OCI-LY7 (cell line): ENCODE measurements around the gene PON1.

Experiments
- EZH2phosphoT487 ChIP-seq: fragments of 200-600 bp; sonication (generic); IDR thresholded peaks from 2 replicates; pipeline ENCODE4 v1.6.1; 2018; ENCODE audit warnings: low read depth, borderline replicate concordance, mild to moderate bottlenecking, mixed run types, antibody characterized with exemption, low read length, moderate library complexity, mixed read lengths
- TF ChIP-seq, protein P1 (sequence below): fragments of 200-600 bp; sonication (generic); conservative IDR thresholded peaks from 2 replicates; pipeline ENCODE4 v1.5.1; 2014; ENCODE audit warnings: mild to moderate bottlenecking, antibody characterized with exemption, low read length, moderate library complexity, mixed read lengths

DNA sequence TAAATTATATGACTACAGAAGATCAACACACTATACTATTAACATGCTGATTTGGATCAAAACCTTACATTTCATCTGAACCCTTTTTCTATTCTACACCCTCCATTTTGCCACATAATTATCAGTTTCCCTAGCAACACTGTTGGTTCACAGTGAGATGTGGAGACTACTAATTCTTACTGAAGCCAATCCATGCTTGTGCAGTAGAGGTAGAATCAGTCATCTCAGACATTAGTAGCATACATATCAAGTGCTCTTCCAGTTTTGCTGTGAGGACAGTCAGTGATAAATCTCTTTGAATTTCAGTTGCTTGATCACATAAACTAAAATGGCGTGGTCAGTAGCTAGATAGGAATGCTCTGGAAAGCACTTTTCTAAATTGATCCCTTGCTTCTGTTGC is 70.3 kb downstream of the PON1 start:
- TF ChIP-seq, protein P1, sequence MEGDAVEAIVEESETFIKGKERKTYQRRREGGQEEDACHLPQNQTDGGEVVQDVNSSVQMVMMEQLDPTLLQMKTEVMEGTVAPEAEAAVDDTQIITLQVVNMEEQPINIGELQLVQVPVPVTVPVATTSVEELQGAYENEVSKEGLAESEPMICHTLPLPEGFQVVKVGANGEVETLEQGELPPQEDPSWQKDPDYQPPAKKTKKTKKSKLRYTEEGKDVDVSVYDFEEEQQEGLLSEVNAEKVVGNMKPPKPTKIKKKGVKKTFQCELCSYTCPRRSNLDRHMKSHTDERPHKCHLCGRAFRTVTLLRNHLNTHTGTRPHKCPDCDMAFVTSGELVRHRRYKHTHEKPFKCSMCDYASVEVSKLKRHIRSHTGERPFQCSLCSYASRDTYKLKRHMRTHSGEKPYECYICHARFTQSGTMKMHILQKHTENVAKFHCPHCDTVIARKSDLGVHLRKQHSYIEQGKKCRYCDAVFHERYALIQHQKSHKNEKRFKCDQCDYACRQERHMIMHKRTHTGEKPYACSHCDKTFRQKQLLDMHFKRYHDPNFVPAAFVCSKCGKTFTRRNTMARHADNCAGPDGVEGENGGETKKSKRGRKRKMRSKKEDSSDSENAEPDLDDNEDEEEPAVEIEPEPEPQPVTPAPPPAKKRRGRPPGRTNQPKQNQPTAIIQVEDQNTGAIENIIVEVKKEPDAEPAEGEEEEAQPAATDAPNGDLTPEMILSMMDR = no peak
- TF ChIP-seq EZH2phosphoT487 = no peak
